Nephron (organoid): ENCODE data around the gene BABAM2.

Experiments used
- H3K27ac Mint-ChIP-seq, 3 experiments: 2 replicates each; pipeline ENCODE4 v1.8.0; 2020; ENCODE audit warnings: mixed read lengths in 3 of 3, mild to moderate bottlenecking in 2 of 3, moderate library complexity in 1 of 3
- H3K27me3 Mint-ChIP-seq: 2 replicates; pipeline ENCODE4 v1.8.0; 2021; ENCODE audit warnings: low read depth, mild to moderate bottlenecking, moderate library complexity, mixed read lengths
- H3K36me3 Mint-ChIP-seq: 2 replicates; pipeline ENCODE4 v1.8.0; 2020; ENCODE audit warnings: low read depth, mixed read lengths
- H3K4me1 Mint-ChIP-seq: 2 replicates; pipeline ENCODE4 v1.8.0; 2020; ENCODE audit warnings: mixed read lengths
- H3K4me3 Mint-ChIP-seq, 3 experiments: 2 replicates each; pipeline ENCODE4 v1.8.0; 2020; ENCODE audit warnings: mild to moderate bottlenecking in 3 of 3, mixed read lengths in 3 of 3, moderate library complexity in 2 of 3
- H3K9me3 Mint-ChIP-seq: 2 replicates; pipeline ENCODE4 v1.8.0; 2020; ENCODE audit warnings: mixed read lengths
- CTCF ChIP-seq, 3 experiments: fragments of 200-600 bp; sonication (generic); IDR thresholded peaks; one replicate each; pipeline ENCODE4 v1.5.0; 2021; ENCODE audit warnings: antibody characterized with exemption in 3 of 3; ENCODE audit not compliant: unreplicated experiment in 3 of 3

Gene BABAM2

DNA sequence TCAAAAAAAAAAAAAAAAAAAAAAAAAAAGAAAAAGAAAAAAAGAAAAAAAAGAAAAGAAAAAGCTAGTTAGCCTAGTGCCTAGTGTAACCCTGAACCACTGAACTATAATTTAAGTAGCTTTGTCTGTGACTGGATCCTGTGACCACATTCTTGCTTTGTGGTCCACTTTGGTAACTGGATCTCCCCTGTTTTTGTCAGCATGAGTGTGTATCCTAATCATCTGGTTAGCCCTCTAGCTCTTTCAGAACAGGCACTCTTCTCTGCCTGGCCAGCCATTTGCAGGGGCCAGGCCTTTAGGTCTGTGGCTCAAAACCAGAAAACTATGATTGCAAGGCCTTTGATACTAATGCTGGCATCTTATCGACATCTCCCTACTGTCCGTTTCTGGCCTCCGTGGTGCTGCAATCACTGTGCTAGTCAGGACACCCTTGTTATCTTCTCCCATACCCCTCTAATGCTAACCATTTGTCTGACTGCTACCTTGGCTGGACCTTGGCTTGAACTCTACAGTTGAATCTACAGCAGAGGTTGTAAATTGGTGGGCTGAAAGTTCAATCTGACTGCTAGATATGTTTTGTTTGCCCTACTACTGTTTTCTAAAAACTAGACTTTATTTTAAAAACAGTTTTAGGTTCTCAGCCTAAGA, 40.8 kb upstream of the BABAM2 start:
- Mint-ChIP-seq H3K4me1 (no peaks in the 10 kb centered on the region), H3K27me3 (no peaks in the 10 kb centered on the region), H3K4me3 (no peak overlapping the region), H3K36me3 (no peaks in the 10 kb centered on the region), H3K27ac (no peak overlapping the region), H3K9me3 (no peaks in the 10 kb centered on the region)
- no peak for TF ChIP-seq CTCF (IDR thresholded peaks at IDR 0.05; ENCODE audit: unreplicated experiment in 3 of 3)

GRCh38 chr2:27852691-27853090, 37.8 kb upstream of the BABAM2 start:
- peaks cover 18% of the 10 kb centered on the region for H3K36me3 Mint-ChIP-seq
- no peak overlapping the region for H3K4me3 Mint-ChIP-seq
- peaks cover 6% of the 10 kb centered on the region for H3K4me1 Mint-ChIP-seq
- H3K27me3 Mint-ChIP-seq, result no peaks in the 10 kb centered on the region
- peaks cover 11% of the 10 kb centered on the region for H3K9me3 Mint-ChIP-seq
- TF ChIP-seq CTCF (IDR thresholded peaks at IDR 0.05; ENCODE audit: unreplicated experiment in 3 of 3), result no peak
- H3K27ac Mint-ChIP-seq, result peak overlapping the region in 1 of 3 experiments; percentile 68

DNA sequence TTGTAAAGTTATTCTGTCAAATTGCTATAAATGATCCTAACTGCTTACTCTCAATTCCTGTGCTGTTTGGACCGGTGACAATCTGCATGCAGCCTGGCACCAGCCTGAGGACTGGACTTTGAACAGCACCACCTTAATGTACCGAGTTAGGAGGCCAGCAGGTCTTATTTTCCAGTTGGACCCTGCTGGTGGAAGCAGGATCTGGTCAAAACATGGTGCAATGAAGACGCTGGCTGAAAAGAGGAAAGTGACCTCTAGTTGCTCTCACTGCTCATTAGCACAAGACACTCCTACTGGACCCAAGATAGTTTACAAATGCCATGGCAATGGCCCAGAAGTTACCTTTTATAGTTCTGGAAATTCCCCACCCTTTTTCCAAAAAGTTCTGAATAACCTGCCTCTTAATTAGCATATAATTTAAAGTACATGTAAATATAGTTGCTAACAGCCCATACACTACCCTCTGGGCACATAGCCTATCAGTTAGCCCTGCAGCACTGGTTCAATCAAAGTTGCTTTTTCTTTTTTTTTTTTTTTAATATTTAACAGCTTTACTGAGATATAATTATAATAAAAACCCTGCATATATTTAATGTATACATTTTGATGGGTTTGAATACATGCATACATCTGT, 36.2 kb upstream of the BABAM2 start:
- peaks cover 6% of the 10 kb centered on the region for H3K4me1 Mint-ChIP-seq
- H3K27ac Mint-ChIP-seq, result no peak overlapping the region
- H3K27me3 Mint-ChIP-seq, result no peaks in the 10 kb centered on the region
- H3K4me3 Mint-ChIP-seq, result no peak overlapping the region
- peaks cover 18% of the 10 kb centered on the region for H3K36me3 Mint-ChIP-seq
- H3K9me3 Mint-ChIP-seq, result peaks cover 17% of the 10 kb centered on the region
- TF ChIP-seq CTCF (IDR thresholded peaks at IDR 0.05; ENCODE audit: unreplicated experiment in 3 of 3), result no peak

DNA sequence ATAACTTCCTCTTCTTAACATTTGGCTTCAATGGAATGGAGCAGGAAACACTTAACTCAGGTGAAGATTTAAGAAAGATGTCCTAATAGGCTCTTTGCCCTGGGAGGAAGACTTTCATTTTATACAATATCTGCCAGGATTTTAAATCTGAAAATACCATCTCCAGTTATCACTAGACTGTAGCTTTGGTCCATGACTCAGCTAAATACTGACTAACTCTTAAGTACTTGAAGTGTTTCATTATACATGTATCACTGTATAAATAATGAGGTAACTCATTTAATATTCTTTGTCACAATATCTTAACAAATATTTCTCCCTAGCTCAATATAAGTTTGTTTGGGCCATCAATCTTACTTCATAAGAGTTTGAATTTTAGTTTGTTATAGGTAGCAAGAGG, 35.1 kb upstream of the BABAM2 start:
- Mint-ChIP-seq H3K27me3 (no peaks in the 10 kb centered on the region), H3K9me3 (peaks cover 17% of the 10 kb centered on the region), H3K4me3 (no peak overlapping the region), H3K36me3 (peaks cover 18% of the 10 kb centered on the region), H3K27ac (no peak overlapping the region), H3K4me1 (peaks cover 6% of the 10 kb centered on the region)
- no peak for TF ChIP-seq CTCF (IDR thresholded peaks at IDR 0.05; ENCODE audit: unreplicated experiment in 3 of 3)

DNA sequence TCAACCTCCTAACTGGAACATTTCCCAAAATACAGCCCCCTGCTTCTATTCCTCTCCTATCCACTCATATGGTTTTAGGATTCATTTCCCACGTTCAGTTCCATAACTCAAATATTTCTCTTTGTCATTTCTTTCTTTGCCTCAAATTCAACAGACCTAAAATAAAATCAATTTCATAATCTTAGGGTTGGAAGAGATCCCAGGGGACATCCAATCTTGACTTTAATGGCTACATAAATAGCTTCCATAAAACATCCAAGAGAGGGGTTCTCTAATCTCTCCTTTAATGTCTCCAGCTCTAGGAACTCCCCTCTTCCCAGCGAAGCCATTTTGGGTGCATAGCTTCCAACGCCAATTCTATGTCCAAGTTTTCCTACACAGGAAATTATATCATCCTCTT, 34.1 kb upstream of the BABAM2 start:
- peaks cover 17% of the 10 kb centered on the region for H3K9me3 Mint-ChIP-seq
- H3K36me3 Mint-ChIP-seq, result peaks cover 18% of the 10 kb centered on the region
- H3K4me1 Mint-ChIP-seq, result peaks cover 6% of the 10 kb centered on the region
- H3K4me3 Mint-ChIP-seq, result no peak overlapping the region
- no peaks in the 10 kb centered on the region for H3K27me3 Mint-ChIP-seq
- no peak for TF ChIP-seq CTCF (IDR thresholded peaks at IDR 0.05; ENCODE audit: unreplicated experiment in 3 of 3)
- peak overlapping the region in 2 of 3 experiments; percentile 35 to 46 for H3K27ac Mint-ChIP-seq

DNA sequence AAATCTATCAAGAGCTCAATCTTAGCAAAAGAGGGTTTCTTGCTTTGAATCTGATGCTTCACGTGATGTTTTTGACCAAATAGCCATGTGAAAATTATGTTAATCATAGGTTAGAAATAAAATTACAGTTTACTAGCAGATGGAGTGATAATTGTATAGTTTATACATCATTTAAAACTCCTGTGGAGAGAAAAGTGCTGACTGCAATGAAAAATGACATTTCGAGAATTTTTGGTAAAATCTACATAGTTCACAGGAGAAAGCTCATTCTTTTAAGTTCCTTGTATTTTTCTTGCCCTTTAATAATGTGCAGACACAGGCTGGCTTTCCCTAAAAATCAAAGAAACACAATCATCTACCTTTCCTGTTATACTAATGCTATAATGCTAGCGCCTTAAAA, 33.6 kb upstream of the BABAM2 start:
- no peak for TF ChIP-seq CTCF (IDR thresholded peaks at IDR 0.05; ENCODE audit: unreplicated experiment in 3 of 3)
- no peaks in the 10 kb centered on the region for H3K27me3 Mint-ChIP-seq
- H3K27ac Mint-ChIP-seq, result peak overlapping the region in 1 of 3 experiments; percentile 35
- peaks cover 17% of the 10 kb centered on the region for H3K9me3 Mint-ChIP-seq
- peaks cover 18% of the 10 kb centered on the region for H3K36me3 Mint-ChIP-seq
- H3K4me3 Mint-ChIP-seq, result no peak overlapping the region
- H3K4me1 Mint-ChIP-seq, result peaks cover 6% of the 10 kb centered on the region
